Central memory CD4-positive, alpha-beta T cell (primary cell): Measurements from ENCODE around the gene PAK5.

Experiments used
- DNase-seq: peaks from one replicate; pipeline ENCODE4 v3.0.0; 2022

PAK5 gene

GRCh38 chr20:9490631-9491030 is 348.2 kb downstream of the PAK5 start:
- no peak for DNase-seq

DNA sequence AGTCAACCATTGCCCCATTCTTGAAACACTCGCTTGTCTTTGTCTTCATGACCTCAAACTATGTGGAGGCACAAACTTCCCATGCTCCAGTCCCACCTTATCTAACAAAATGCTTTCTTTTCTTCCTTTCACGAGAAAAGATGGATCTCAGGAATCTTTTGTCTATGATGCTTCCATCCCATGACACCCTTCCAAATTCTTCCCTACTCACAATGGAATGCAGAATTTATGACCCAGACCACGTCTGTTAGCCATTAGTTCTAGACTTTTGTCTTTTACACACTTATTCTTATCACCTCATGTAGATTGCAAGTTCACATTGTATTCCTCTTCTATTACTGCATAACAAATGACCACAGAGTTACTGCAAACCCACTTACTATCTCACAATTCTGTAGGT is 348.7 kb downstream of the PAK5 start:
- DNase-seq = no peak

DNA sequence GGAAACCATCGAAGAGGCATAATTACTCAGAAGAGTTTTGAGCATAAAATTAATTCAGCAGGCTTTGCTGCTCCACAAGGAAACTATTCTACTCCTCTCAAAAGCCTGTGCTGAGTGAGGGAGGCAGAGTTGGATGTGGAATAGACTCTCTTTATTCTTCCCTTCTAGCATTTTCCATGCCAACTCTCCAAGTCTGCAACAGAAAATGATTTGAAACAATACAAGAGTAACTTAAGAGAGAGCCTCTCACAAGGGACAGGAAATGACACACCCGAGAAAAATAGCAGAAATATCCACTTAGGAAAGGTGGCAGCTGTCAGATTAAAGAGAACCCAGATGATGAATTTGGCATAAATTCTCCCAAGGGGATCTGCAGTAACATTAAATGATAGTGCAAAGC is 350.8 kb downstream of the PAK5 start:
- no peak for DNase-seq
